Measurements from ENCODE around the gene HSD17B1. TPM values are rescaled to one million over a fixed set of nuclear protein-coding genes. Genes with fewer than 3 reads are reported as not detected.

Gene HSD17B1
- polyA plus RNA-seq, 3 donors = 0.19 to 0.72 (median 0.27) TPM

DNA sequence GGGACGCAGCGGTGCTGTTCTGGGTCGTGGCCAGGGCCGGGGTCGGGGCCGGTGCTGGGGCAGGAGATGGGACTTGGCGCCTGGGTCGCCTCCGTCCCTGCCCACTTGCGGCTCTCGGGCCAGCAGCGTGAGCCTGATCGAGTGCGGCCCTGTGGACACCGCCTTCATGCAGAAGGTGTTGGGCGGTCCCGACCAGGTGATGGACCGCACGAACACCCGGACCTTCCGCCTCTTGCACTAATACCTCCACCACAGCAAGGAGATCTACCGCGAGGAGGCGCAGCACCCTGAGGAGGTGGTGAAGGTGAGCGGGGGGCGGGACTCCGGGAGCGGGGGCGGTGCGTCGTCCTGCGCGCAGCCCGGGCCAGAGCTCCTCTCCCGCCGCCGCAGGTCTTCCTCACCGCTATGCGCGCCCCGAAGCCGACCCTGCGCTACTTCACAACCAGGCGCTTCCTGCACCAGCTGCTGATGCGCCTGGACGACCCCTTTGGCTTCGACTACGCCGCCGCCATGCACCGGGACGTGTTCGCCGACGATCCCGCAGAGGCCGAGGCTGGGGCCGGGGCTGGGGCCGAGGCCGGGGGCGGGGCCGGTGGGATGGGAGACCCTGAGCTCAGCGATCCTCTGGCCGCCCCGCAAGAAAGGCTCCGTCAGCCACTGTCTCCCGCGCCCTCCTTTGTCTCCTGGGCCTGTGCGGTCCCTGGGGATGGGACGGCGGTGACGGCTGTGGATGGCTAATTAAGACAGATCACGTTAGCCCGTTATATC lies 4.5 kb upstream of the HSD17B1 start:
- Histone ChIP-seq H3K79me2 (ENCODE audit: insufficient read depth, low read length) (no peaks in the 10 kb centered on the region), H3K27me3 (ENCODE audit: control insufficient read depth in 2 of 2, insufficient read depth in 2 of 2, low read length in 2 of 2) (peaks cover 11 to 20% of the 10 kb centered on the region in 2 donors), H3K9ac (ENCODE audit: insufficient read depth, low read length, poor library complexity, severe bottlenecking) (peak overlapping the region; percentile 4), H3K4me1 (ENCODE audit: control insufficient read depth in 1 of 2, insufficient read depth in 2 of 2, low read length in 2 of 2) (peaks cover 6 to 10% of the 10 kb centered on the region in 2 donors), H3K27ac (ENCODE audit: low read depth in 1 of 2, low read length in 2 of 2) (no peak overlapping the region), H3K36me3 (replicated peaks in 1 of 2; ENCODE audit: control insufficient read depth in 1 of 2, insufficient read depth in 2 of 2, low read length in 2 of 2) (peaks cover 12 to 14% of the 10 kb centered on the region in 2 donors), H4K20me1 (ENCODE audit: insufficient read depth, low read length) (peaks cover 29% of the 10 kb centered on the region), H3K4me2 (replicated peaks; ENCODE audit: extremely low read depth, low read length, poor library complexity, severe bottlenecking) (peak overlapping the region; percentile 40), H2AFZ (ENCODE audit: insufficient read depth, low read depth, low read length, poor library complexity, severe bottlenecking) (no peak overlapping the region), H3K4me3 (replicated peaks in 1 of 3; ENCODE audit: low read depth in 2 of 3, low read length in 3 of 3) (peak overlapping the region in 1 of 3 experiments; percentile 30), H3K9me3 (replicated peaks in 1 of 2; ENCODE audit: control insufficient read depth in 1 of 2, insufficient read depth in 1 of 2, low read length in 2 of 2) (no peaks in the 10 kb centered on the region)
- no peak for DNase-seq
- intact Hi-C loops (cut with micrococcal nuclease) = no loop called here
- H3K27ac Mint-ChIP-seq = no peak overlapping the region
- H3K4me3 Mint-ChIP-seq = peak overlapping the region in 1 of 2 donors; percentile 69
- WGBS (ENCODE audit: insufficient coverage) = 21% methylated on average over 59 of the region's 74 CpGs
- TF ChIP-seq CTCF (IDR thresholded peaks at IDR 0.05) = no peak
- peaks cover 26 to 42% of the 10 kb centered on the region in 2 donors for H3K36me3 Mint-ChIP-seq
- peaks cover 19% of the 10 kb centered on the region for H3K4me1 Mint-ChIP-seq
- H3K9me3 Mint-ChIP-seq = peaks cover 0 to 4% (median 0%) of the 10 kb centered on the region in 7 donors
- H3K27me3 Mint-ChIP-seq (ENCODE audit: low read depth in 3 of 3) = peaks cover 22 to 31% (median 26%) of the 10 kb centered on the region in 3 donors

GRCh38 chr17:42548993-42549755 lies 3.5 kb upstream of the HSD17B1 start:
- peaks cover 27% of the 10 kb centered on the region for H4K20me1 ChIP-seq (ENCODE audit: insufficient read depth, low read length)
- Mint-ChIP-seq H3K4me1 (peaks cover 25% of the 10 kb centered on the region), H3K9me3 (peaks cover 0 to 4% (median 0%) of the 10 kb centered on the region in 7 donors), H3K27ac (no peak overlapping the region), H3K36me3 (peaks cover 17 to 33% of the 10 kb centered on the region in 2 donors), H3K27me3 (ENCODE audit: low read depth in 3 of 3) (peaks cover 22 to 31% (median 26%) of the 10 kb centered on the region in 3 donors), H3K4me3 (peak overlapping the region in 1 of 2 donors; percentile 65)
- no peak overlapping the region for H3K27ac ChIP-seq (ENCODE audit: low read depth in 1 of 2, low read length in 2 of 2)
- no peak overlapping the region for H3K9ac ChIP-seq (ENCODE audit: insufficient read depth, low read length, poor library complexity, severe bottlenecking)
- H3K9me3 ChIP-seq (replicated peaks in 1 of 2; ENCODE audit: control insufficient read depth in 1 of 2, insufficient read depth in 1 of 2, low read length in 2 of 2) = no peaks in the 10 kb centered on the region
- no peak overlapping the region for H3K4me2 ChIP-seq (replicated peaks; ENCODE audit: extremely low read depth, low read length, poor library complexity, severe bottlenecking)
- H2AFZ ChIP-seq (ENCODE audit: insufficient read depth, low read depth, low read length, poor library complexity, severe bottlenecking) = no peak overlapping the region
- intact Hi-C loops (cut with micrococcal nuclease) = no loop called here
- no peak for TF ChIP-seq CTCF (IDR thresholded peaks at IDR 0.05)
- H3K36me3 ChIP-seq (replicated peaks in 1 of 2; ENCODE audit: control insufficient read depth in 1 of 2, insufficient read depth in 2 of 2, low read length in 2 of 2) = peaks cover 3 to 5% of the 10 kb centered on the region in 2 donors
- peaks cover 6% of the 10 kb centered on the region for H3K79me2 ChIP-seq (ENCODE audit: insufficient read depth, low read length)
- peaks cover 15 to 19% of the 10 kb centered on the region in 2 donors for H3K4me1 ChIP-seq (ENCODE audit: control insufficient read depth in 1 of 2, insufficient read depth in 2 of 2, low read length in 2 of 2)
- no peak for DNase-seq
- H3K4me3 ChIP-seq (replicated peaks in 1 of 3; ENCODE audit: low read depth in 2 of 3, low read length in 3 of 3) = no peak overlapping the region
- H3K27me3 ChIP-seq (ENCODE audit: control insufficient read depth in 2 of 2, insufficient read depth in 2 of 2, low read length in 2 of 2) = peaks cover 11 to 20% of the 10 kb centered on the region in 2 donors
- 90% methylated on average over 2 of the region's 14 CpGs for WGBS (ENCODE audit: insufficient coverage)

All from CD14-positive monocyte (primary cell).